Stimulated activated CD4-positive, alpha-beta T cell treated with anti-CD3 and anti-CD28 coated beads, TNF-alpha, amount 100 ng/mL, for 1 hour (primary cell): ENCODE data around the gene RAB35.

ENCODE experiments used
- DNase-seq, 3 donors: peaks; one replicate each; pipeline ENCODE4 v3.0.0-alpha.2; 2020; ENCODE audit warnings: low read depth in 3 of 3, low spot score in 1 of 3

Gene RAB35

GRCh38 chr12:120116441-120116791 is at the start of gene RAB35:
RAB35 (minus strand) TSS chr12:120116753; CDS start chr12:120116650, 103 bp downstream.
- no peak for DNase-seq

GRCh38 chr12:120164293-120164692 is 47.7 kb upstream of the RAB35 start:
- no peak for DNase-seq

- no peak for DNase-seq
These were observed 46.2 kb upstream of the RAB35 start for GRCh38 chr12:120162763-120163162.

- DNase-seq: no peak
These were observed 45.3 kb upstream of the RAB35 start for GRCh38 chr12:120161852-120162251.

- DNase-seq: no peak
These were observed 43.1 kb upstream of the RAB35 start for GRCh38 chr12:120159509-120160237.

- DNase-seq: no peak
These were observed 41.8 kb upstream of the RAB35 start for GRCh38 chr12:120158351-120158750.

GRCh38 chr12:120157678-120158077 is 41.1 kb upstream of the RAB35 start:
- DNase-seq: no peak

- DNase-seq: no peak
These were observed 40.0 kb upstream of the RAB35 start for GRCh38 chr12:120156315-120157259.

- no peak for DNase-seq
These were observed 38.5 kb upstream of the RAB35 start for GRCh38 chr12:120155072-120155471.

- DNase-seq: no peak
These were observed 34.5 kb upstream of the RAB35 start for GRCh38 chr12:120150919-120151525.

GRCh38 chr12:120148011-120148410 is 31.5 kb upstream of the RAB35 start:
- DNase-seq: no peak

GRCh38 chr12:120145164-120145563 is 28.6 kb upstream of the RAB35 start:
- DNase-seq: no peak

- DNase-seq: no peak
These were observed 27.7 kb upstream of the RAB35 start for GRCh38 chr12:120144215-120144614.

- DNase-seq: no peak
These were observed 25.8 kb upstream of the RAB35 start for GRCh38 chr12:120142231-120142877.

GRCh38 chr12:120141336-120141735 is 24.8 kb upstream of the RAB35 start:
- DNase-seq: no peak

GRCh38 chr12:120140603-120141002 is 24.1 kb upstream of the RAB35 start:
- no peak for DNase-seq

- DNase-seq: no peak
These were observed 23.4 kb upstream of the RAB35 start for GRCh38 chr12:120139958-120140357.

- DNase-seq: no peak
These were observed 21.8 kb upstream of the RAB35 start for GRCh38 chr12:120138366-120138765.

- DNase-seq: no peak
These were observed 21.3 kb upstream of the RAB35 start for GRCh38 chr12:120137833-120138232.

GRCh38 chr12:120136093-120136770 is 19.7 kb upstream of the RAB35 start:
- no peak for DNase-seq
